BE2C (cell line): ENCODE results near the gene GAMT.

ENCODE experiments used
- DNase-seq: peaks from one replicate; pipeline ENCODE4 v3.0.0-alpha.2; 2020
- H3K27me3 ChIP-seq: fragments of 250-450 bp; sonication (Bioruptor Pico); 2 replicates; pipeline ENCODE4 v1.5.1; 2020; ENCODE audit warnings: mild to moderate bottlenecking
- H3K36me3 ChIP-seq: fragments of 250-450 bp; sonication (Bioruptor Pico); 2 replicates; pipeline ENCODE4 v1.5.1; 2020; ENCODE audit warnings: mild to moderate bottlenecking
- H3K4me1 ChIP-seq: fragments of 250-450 bp; sonication (Bioruptor Pico); 2 replicates; pipeline ENCODE4 v1.5.1; 2020
- H3K4me3 ChIP-seq: 2 replicates; pipeline ENCODE4 v1.5.1; 2011; ENCODE audit warnings: low read depth, low read length
- H3K9me3 ChIP-seq: fragments of 250-450 bp; sonication (Bioruptor Pico); 2 replicates; pipeline ENCODE4 v1.5.1; 2020
- TF ChIP-seq, protein P1 (sequence below): IDR thresholded peaks from 2 replicates; pipeline ENCODE4 v1.5.1; 2012; ENCODE audit warnings: mild to moderate bottlenecking, low read depth, low read length

Gene GAMT

DNA sequence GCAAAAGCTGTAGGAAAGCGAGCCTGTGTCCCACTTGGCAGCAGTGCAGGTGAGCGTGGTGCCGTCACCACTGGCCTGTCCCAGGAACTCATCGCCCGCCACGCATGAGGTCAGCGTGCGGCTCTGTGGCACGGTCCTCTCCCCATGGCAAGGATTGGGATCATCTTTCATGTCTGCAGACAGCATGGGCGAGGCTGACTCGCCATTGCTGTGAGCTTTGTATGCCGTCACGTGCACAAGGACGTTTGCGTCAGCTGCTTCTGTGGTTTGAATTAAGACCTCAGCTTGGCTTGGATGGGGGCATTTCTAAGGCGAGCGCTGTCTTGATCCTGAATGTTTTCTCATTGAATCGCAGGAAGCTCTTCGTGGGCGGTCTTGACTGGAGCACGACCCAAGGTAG lies 15.8 kb upstream of the GAMT start:
- H3K36me3 ChIP-seq = peaks cover 82% of the 10 kb centered on the region
- DNase-seq = no peak
- TF ChIP-seq, protein P1, sequence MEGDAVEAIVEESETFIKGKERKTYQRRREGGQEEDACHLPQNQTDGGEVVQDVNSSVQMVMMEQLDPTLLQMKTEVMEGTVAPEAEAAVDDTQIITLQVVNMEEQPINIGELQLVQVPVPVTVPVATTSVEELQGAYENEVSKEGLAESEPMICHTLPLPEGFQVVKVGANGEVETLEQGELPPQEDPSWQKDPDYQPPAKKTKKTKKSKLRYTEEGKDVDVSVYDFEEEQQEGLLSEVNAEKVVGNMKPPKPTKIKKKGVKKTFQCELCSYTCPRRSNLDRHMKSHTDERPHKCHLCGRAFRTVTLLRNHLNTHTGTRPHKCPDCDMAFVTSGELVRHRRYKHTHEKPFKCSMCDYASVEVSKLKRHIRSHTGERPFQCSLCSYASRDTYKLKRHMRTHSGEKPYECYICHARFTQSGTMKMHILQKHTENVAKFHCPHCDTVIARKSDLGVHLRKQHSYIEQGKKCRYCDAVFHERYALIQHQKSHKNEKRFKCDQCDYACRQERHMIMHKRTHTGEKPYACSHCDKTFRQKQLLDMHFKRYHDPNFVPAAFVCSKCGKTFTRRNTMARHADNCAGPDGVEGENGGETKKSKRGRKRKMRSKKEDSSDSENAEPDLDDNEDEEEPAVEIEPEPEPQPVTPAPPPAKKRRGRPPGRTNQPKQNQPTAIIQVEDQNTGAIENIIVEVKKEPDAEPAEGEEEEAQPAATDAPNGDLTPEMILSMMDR = no peak
- no peaks in the 10 kb centered on the region for H3K27me3 ChIP-seq
- peaks cover 6% of the 10 kb centered on the region; the same call in 1 of the 2 replicates for H3K4me1 ChIP-seq
- no peak overlapping the region for H3K4me3 ChIP-seq
- H3K9me3 ChIP-seq = no peaks in the 10 kb centered on the region

- Histone ChIP-seq H3K4me1 (peaks cover 12% of the 10 kb centered on the region), H3K36me3 (peaks cover 82% of the 10 kb centered on the region)
These were observed 14.9 kb upstream of the GAMT start for GRCh38 chr19:1416014-1416841.

GRCh38 chr19:1412995-1413800 lies 11.9 kb upstream of the GAMT start:
- TF ChIP-seq, protein P1 = no peak
- Histone ChIP-seq H3K36me3 (peaks cover 85% of the 10 kb centered on the region), H3K4me1 (peaks cover 27% of the 10 kb centered on the region), H3K9me3 (no peaks in the 10 kb centered on the region), H3K27me3 (no peaks in the 10 kb centered on the region), H3K4me3 (no peak overlapping the region)
- no peak for DNase-seq

More at GRCh38 chr19:1416014-1416841, 14.9 kb upstream of the GAMT start:
- Histone ChIP-seq H3K27me3 (no peaks in the 10 kb centered on the region), H3K9me3 (no peaks in the 10 kb centered on the region), H3K4me3 (no peak overlapping the region)
- no peak for DNase-seq
- TF ChIP-seq, protein P1 = no peak

DNA sequence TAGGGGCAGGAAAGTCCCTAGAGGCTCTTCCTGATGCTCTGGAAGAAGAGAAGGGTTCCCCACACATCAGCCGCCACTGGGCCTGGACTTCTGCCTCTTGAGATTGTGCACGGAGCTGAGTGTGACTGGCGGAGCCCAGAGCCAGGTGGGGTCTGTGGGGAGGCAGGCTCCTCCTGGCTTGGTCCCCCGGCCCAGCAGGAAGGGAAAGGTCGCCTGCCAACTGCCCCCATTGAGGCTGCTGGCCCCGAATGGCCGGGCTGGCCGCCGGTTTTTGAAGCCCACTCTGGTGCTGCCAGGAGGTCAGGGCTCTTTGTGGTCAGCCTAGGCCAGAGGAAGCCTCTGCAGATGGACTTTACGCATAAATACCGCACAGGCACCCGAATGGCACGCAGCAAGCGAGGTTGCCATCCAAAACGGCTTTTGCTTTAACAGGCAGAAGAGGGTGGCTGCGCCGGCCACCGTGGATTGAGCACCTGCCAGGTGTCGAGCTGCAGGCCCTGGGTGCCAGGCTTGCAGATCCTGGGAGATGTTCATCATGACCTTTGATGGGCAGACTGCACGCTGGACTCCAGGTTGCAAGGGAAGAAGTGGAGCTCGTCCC lies 11.1 kb upstream of the GAMT start:
- no peaks in the 10 kb centered on the region for H3K9me3 ChIP-seq
- H3K4me1 ChIP-seq = peaks cover 27% of the 10 kb centered on the region
- peaks cover 81% of the 10 kb centered on the region for H3K36me3 ChIP-seq
- TF ChIP-seq, protein P1 = no peak
- no peak for DNase-seq
- H3K27me3 ChIP-seq = no peaks in the 10 kb centered on the region
- H3K4me3 ChIP-seq = no peak overlapping the region

- Histone ChIP-seq H3K36me3 (peaks cover 74% of the 10 kb centered on the region), H3K9me3 (no peaks in the 10 kb centered on the region), H3K27me3 (no peaks in the 10 kb centered on the region), H3K4me1 (peaks cover 27% of the 10 kb centered on the region), H3K4me3 (no peak overlapping the region; the same call in 1 of the 2 replicates)
- peak; percentile 61 for DNase-seq
- TF ChIP-seq, protein P1 = no peak
These were observed 10.2 kb upstream of the GAMT start for GRCh38 chr19:1411255-1412191.
